Endodermal cell (in vitro differentiated cells): ENCODE results near the gene ZNF318. TPM values are rescaled to one million over a fixed set of nuclear protein-coding genes. Genes with fewer than 3 reads are reported as not detected.

Experiments
- DNase-seq: peaks from one replicate; pipeline ENCODE4 v3.0.0-alpha.2; 2017
- H3K27ac ChIP-seq: 2 replicates; pipeline ENCODE4 v1.5.1; 2013; ENCODE audit warnings: mild to moderate bottlenecking, low read depth, low read length, moderate library complexity
- H3K27me3 ChIP-seq: 2 replicates; pipeline ENCODE4 v1.6.1; 2013; ENCODE audit warnings: mild to moderate bottlenecking, low read length, moderate library complexity; ENCODE audit not compliant: insufficient read depth, control insufficient read depth, poor library complexity, severe bottlenecking
- H3K36me3 ChIP-seq: 2 replicates; pipeline ENCODE4 v1.7.0; 2013; ENCODE audit warnings: mild to moderate bottlenecking, low read length, moderate library complexity; ENCODE audit not compliant: control insufficient read depth, insufficient read depth
- H3K4me1 ChIP-seq: one replicate; pipeline ENCODE4 v1.7.0; 2013; ENCODE audit warnings: low read length; ENCODE audit not compliant: control insufficient read depth, insufficient read depth
- H3K4me3 ChIP-seq: 2 replicates; pipeline ENCODE4 v1.5.1; 2013; ENCODE audit warnings: mild to moderate bottlenecking, low read length, moderate library complexity
- H3K9ac ChIP-seq: 2 replicates; pipeline ENCODE4 v1.6.1; 2013; ENCODE audit warnings: mild to moderate bottlenecking, low read length, moderate library complexity; ENCODE audit not compliant: poor library complexity, severe bottlenecking; ENCODE audit errors: extremely low read depth
- H3K9me3 ChIP-seq: 2 replicates; pipeline ENCODE4 v1.6.1; 2013; ENCODE audit warnings: mild to moderate bottlenecking, low read length, moderate library complexity; ENCODE audit not compliant: control insufficient read depth
- H3K27ac Mint-ChIP-seq: 2 replicates; pipeline ENCODE4 v1.8.0; 2020; ENCODE audit warnings: mixed read lengths
- H3K27me3 Mint-ChIP-seq: 2 replicates; pipeline ENCODE4 v1.8.0; 2021; ENCODE audit warnings: mild to moderate bottlenecking, mixed read lengths; ENCODE audit not compliant: insufficient read depth
- H3K36me3 Mint-ChIP-seq: 2 replicates; pipeline ENCODE4 v1.8.0; 2020; ENCODE audit warnings: low read depth, mixed read lengths
- H3K4me1 Mint-ChIP-seq: 2 replicates; pipeline ENCODE4 v1.8.0; 2020; ENCODE audit warnings: mixed read lengths
- H3K4me3 Mint-ChIP-seq: 2 replicates; pipeline ENCODE4 v1.8.0; 2020; ENCODE audit warnings: mild to moderate bottlenecking, moderate library complexity, mixed read lengths
- H3K9me3 Mint-ChIP-seq: 2 replicates; pipeline ENCODE4 v1.8.0; 2020; ENCODE audit warnings: mild to moderate bottlenecking, mixed read lengths
- CTCF ChIP-seq: fragments of 200-600 bp; sonication (generic); conservative IDR thresholded peaks from 2 replicates; pipeline ENCODE4 v1.5.0; 2021; ENCODE audit warnings: antibody characterized with exemption, mild to moderate bottlenecking
- WGBS, 2 experiments: methylation state at CpG; one replicate each; pipeline versions ENCODE4 v1.1.5 to v1.1.7; 2013; ENCODE audit warnings: missing lambda C conversion rate in 2 of 2, mixed read lengths in 1 of 2; ENCODE audit not compliant: insufficient coverage in 1 of 2, insufficient read length in 1 of 2; 5-methylcytosine and 5-hydroxymethylcytosine counted together
- total RNA-seq, 2 donors: library from RNA; stranded (reverse); fragmentation: NEBNext Ultra II Directional in 1 of 2; extraction: Animal tissue kit (Norgen Biotek cat#: 25700) in 1 of 2; gene quantifications; 2 replicates in 1 of 2; 3 replicates in 1 of 2; pipeline ENCODE4 v1.2.1, GENCODE V29; 2021

The ZNF318 gene
- total RNA-seq, 2 donors from 2014 or later = 21.3 to 26.4 TPM

DNA sequence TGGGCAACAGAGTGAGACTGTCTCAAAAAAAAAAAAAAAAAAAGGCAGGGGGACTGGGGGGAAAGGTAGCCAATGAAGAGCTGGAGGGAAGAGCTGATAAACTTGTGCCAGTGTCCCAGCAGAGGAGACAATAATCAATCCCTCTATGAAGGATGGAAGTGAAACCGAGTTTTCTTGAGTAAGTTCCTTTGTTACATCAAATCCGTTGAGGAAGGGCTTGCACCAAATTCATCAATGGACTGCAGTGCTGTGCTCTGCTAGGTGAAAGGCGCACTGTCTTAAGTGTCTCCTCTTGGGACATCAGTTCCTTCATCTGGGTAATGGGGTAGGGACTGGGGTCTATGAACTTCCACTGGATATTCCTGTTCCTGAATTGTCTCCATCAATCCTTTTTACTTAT is 57.8 kb downstream of the ZNF318 start:
- no peaks in the 10 kb centered on the region for H3K9me3 ChIP-seq
- Mint-ChIP-seq H3K9me3 (no peaks in the 10 kb centered on the region), H3K36me3 (no peaks in the 10 kb centered on the region), H3K4me3 (no peak overlapping the region), H3K4me1 (peaks cover 10% of the 10 kb centered on the region), H3K27me3 (peaks cover 9% of the 10 kb centered on the region), H3K27ac (no peak overlapping the region)
- no peak for TF ChIP-seq CTCF
- H3K27ac ChIP-seq = no peak overlapping the region
- H3K36me3 ChIP-seq = no peaks in the 10 kb centered on the region
- no peak for DNase-seq
- H3K27me3 ChIP-seq = peaks cover 13% of the 10 kb centered on the region
- no peak overlapping the region for H3K9ac ChIP-seq
- H3K4me1 ChIP-seq = no peaks in the 10 kb centered on the region
- no peak overlapping the region for H3K4me3 ChIP-seq
- WGBS, 2 experiments = 86 to 100% methylated on average over 2 to 3 of the region's 3 CpGs

GRCh38 chr6:43310624-43311023 is 58.8 kb downstream of the ZNF318 start:
- no peak for TF ChIP-seq CTCF
- Histone ChIP-seq H3K36me3 (no peaks in the 10 kb centered on the region), H3K4me1 (no peaks in the 10 kb centered on the region), H3K9ac (no peak overlapping the region), H3K4me3 (no peak overlapping the region), H3K27me3 (peaks cover 13% of the 10 kb centered on the region), H3K9me3 (no peaks in the 10 kb centered on the region), H3K27ac (no peak overlapping the region)
- H3K9me3 Mint-ChIP-seq = no peaks in the 10 kb centered on the region
- H3K27me3 Mint-ChIP-seq = peaks cover 9% of the 10 kb centered on the region
- no peaks in the 10 kb centered on the region for H3K36me3 Mint-ChIP-seq
- H3K4me3 Mint-ChIP-seq = no peak overlapping the region
- DNase-seq = no peak
- no peak overlapping the region for H3K27ac Mint-ChIP-seq
- H3K4me1 Mint-ChIP-seq = peaks cover 10% of the 10 kb centered on the region

DNA sequence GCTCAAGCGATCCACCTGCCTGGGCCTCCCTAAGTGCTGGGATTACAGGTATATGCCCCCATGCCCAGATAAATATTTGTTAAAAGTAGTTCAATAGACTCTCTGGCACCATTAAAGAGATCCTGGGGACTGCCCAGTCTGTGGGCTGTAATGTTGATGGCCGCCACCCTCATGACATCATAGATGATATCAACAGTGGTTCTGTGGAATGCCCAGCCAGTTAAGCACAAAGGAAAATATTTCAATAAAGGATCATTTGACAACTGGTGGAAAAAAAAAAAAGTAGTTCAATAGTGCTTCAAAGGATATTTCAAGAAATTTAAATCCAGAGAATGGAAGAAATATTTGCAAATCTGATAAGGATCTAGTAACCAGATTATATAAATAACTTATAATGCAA is 59.3 kb downstream of the ZNF318 start:
- Mint-ChIP-seq H3K4me3 (no peak overlapping the region), H3K27me3 (peaks cover 9% of the 10 kb centered on the region)
- whole genome bisulfite sequencing, 2 experiments = 96 to 100% methylated on average over 1 to 2 of the region's 2 CpGs

More for the DNA sequence above, 59.3 kb downstream of the ZNF318 start:
- Histone ChIP-seq H3K4me3 (no peak overlapping the region), H3K9ac (no peak overlapping the region), H3K4me1 (no peaks in the 10 kb centered on the region), H3K9me3 (no peaks in the 10 kb centered on the region), H3K27me3 (peaks cover 13% of the 10 kb centered on the region), H3K27ac (no peak overlapping the region), H3K36me3 (no peaks in the 10 kb centered on the region)
- no peaks in the 10 kb centered on the region for H3K36me3 Mint-ChIP-seq
- DNase-seq = no peak
- no peak overlapping the region for H3K27ac Mint-ChIP-seq
- TF ChIP-seq CTCF = no peak
- no peaks in the 10 kb centered on the region for H3K9me3 Mint-ChIP-seq
- peaks cover 10% of the 10 kb centered on the region for H3K4me1 Mint-ChIP-seq
